HuH-7 (cell line): ENCODE measurements around the gene PLD6.
"Not testable (repeated sequence)": the region's sequence is repeated elsewhere in the genome, so short reads cannot be mapped to it uniquely, and the experiment has no call there.

Experiments used
- DNase-seq: peaks from one replicate; pipeline ENCODE4 v3.0.0; 2011; ENCODE audit warnings: low spot score

Gene PLD6

GRCh38 chr17:17206124-17206912, at the start of gene PLD6:
Gene PLD6, minus strand, starts transcription at chr17:17206333. Its CDS starts 47 bp downstream, at chr17:17206286.
- peak; percentile 82 for DNase-seq

GRCh38 chr17:17255689-17256088, 49.6 kb upstream of the PLD6 start:
- DNase-seq, result not testable (repeated sequence)

- DNase-seq, result no peak
Measured at GRCh38 chr17:17254036-17254435, 47.9 kb upstream of the PLD6 start.

GRCh38 chr17:17253406-17253805, 47.3 kb upstream of the PLD6 start:
- no peak for DNase-seq

- DNase-seq, result no peak
Measured at GRCh38 chr17:17252149-17252661, 46.1 kb upstream of the PLD6 start.

GRCh38 chr17:17246879-17247278, 40.7 kb upstream of the PLD6 start:
- DNase-seq, result no peak

GRCh38 chr17:17243163-17243562, 37.0 kb upstream of the PLD6 start:
- DNase-seq, result no peak

- DNase-seq, result no peak
Measured at GRCh38 chr17:17242246-17242645, 36.1 kb upstream of the PLD6 start.

GRCh38 chr17:17241656-17242055, 35.5 kb upstream of the PLD6 start:
- DNase-seq, result no peak

GRCh38 chr17:17239832-17240231, 33.7 kb upstream of the PLD6 start:
- DNase-seq, result no peak

DNA sequence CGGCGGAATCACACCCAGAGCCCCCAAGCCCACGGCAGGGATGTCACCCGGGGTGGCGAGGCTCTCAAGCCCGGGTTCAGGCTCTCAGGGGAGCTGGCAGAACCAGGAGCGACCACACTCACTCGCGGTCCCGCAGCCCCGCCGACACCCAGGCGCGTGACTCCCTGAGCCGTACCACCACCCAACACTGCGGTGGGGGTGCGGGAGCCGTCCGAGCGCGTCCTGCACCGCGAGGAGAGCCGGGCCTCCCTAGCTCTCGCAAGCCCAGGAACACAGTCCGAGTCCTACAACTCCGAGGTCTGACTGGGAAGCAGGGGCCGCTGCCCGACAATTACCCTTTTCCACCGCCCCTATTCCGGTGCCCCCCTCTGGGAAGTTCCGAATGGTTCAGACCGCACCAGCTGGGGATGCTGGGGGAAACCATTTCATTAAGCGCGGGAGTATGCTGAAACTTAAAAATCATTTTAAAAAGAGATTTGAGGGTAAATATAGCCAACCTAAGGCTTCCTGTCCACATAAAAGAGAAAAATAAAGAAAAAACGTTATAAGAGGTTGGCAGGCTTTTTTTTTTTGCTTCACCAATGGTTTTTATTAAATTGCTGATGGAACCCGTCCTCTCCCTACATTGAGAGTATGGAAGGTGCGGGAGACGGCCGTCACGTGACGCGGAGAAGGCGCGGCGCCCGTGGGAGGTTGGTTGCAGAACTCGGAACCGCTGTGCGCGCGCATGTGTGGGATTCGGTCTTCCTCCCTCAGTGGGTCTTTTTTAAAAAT, 31.1 kb upstream of the PLD6 start, which contains the start of gene FLCN:
TSS of gene FLCN (minus strand) at position 143 of the 774 bp plus-strand sequence. CDS start 9,031 bp downstream, outside the sequence.
- peak; percentile 83 for DNase-seq

GRCh38 chr17:17236295-17237025, 30.3 kb upstream of the PLD6 start:
- DNase-seq, result peak; percentile 34

DNA sequence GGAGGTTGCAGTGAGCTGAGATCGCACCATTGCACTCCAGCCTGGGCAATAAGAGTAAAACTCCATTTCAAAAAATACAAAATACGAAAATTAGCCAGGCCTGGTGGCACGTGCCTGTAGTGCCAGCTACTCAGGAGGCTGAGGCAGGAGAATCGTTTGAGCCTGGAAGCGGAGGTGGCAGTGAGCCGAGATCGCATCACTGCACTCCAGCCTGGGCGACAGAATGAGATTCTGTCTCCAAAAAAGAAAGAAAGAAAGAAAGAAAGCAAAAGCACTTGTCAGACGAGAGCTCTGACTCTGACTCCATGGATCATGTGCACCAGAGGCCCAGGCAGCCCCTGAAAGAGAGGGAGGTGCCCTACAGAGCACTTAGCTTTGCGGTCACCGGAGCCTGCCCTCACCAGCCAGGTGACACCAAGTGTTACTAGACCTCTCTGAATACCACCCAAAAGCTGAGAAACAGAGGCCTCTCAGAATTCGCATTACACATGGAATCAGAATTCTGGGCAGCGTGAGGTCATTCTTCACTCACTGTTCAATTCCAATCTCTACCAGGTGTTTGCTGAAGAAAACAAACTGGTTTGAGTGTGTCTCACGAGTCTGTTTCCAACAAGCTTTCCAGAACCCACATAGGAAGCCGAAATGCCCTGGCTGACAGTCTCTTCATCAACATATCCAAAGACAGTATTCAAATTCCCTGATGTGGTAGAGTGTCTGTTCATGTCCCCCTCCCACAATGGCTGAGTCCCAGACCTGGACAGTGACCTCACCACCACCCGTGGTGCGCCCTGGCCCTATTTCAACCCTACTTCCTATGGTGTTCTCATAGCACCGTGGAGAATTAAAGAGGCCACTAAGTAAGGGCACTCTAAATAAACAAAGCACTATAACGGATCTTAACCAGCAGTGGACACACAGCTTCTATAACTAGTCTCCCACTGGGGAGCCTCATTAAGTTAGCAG, 29.4 kb upstream of the PLD6 start:
- no peak for DNase-seq

DNA sequence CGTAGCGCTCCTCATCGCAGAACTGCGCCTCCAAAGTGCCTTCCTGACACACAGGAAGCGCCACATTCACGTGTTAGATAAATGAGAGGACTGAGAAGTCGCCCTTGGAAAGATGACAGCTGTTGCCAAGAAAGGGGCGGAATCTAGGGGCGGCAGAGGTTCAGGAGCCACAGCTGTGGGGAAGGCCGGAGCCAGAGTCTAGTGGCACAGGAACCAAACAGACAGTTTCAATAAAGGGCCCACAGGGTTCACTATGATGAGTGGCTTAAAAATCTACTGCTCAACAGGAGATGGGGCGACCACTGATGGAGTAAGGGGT, 26.1 kb upstream of the PLD6 start:
- no peak for DNase-seq

DNA sequence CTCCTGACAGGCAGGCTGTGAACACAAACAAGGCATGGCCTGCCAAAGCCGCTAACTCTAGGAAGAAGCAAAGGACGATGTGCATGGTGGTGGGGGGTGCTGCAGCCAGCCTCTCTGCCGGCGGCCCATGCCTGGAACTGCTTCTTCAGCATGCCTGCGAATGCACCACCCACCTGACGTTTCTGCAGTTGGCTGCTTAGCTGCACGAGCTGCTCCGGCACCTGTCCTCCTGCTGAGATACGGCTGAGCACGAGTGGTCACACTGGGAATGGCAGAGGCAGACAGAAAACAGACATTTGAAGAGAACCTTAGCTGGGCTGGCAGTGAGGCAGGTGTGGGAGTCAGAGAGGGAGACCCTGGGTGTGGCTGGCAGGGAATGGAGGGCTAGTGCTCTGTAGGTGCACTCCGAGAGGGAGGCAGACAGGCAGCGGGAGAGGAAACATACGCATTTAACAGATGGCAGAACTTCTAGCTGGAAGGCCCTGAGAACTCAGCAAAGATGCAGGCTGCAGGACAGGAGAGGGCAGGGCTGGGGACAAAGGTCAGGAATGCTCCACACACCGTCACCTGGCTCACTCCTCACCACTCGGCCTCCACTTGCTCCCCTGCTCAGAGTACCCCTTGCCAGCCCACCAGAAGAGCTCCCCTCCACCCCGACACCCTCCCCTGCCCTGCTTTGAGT, 25.6 kb upstream of the PLD6 start:
- DNase-seq, result no peak

DNA sequence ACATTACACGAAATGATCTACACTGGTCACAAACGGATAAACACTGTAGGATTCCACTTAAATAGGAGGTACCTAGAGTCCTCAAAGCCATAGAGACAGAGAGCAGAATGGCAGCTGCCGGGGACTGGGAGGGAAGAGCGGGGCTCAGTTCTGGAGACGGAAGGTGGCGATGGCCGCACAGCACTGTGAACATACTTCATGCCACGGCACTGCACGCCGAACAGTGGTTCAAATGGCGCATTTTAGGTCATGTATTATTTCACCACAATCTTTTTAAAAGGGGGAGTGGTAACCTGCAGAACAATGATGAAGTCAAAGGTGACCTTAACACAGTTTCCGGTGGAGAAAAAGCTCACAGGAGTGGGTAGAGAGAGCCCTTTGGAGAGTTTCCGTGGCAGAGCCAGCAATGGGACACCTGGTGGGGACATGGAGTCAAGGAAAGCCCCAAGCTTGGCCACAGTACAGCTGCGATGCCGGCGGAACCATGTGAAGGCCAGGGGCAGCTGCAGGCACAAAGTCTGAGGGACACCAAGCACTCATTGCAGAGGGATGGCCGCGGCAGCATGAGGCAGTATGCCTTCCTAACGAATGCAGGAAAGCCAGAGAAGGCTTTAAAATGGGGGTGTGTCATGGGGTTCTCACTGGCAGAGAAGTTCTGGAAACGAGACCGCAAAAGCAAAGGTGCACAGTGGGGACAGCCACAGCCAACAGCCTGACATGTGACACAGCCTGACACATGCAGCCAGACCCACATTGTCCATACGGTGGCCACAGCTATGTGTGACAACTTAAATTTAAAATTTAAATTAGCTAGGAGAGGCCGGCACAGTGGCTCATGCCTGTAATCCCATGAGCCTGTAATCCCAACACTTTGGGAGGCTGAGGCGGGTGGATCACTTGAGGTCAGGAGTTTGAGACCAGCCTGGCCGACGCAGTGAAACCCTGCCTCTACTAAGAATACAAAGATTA, 23.6 kb upstream of the PLD6 start:
- no peak for DNase-seq

- no peak for DNase-seq
Measured at GRCh38 chr17:17228521-17229279, 22.6 kb upstream of the PLD6 start.

GRCh38 chr17:17227608-17228520, 21.7 kb upstream of the PLD6 start:
- DNase-seq, result no peak
